Karpas-422 (cell line): ENCODE results near the gene DEFB119. TPM values are rescaled to one million over a fixed set of nuclear protein-coding genes. Genes with fewer than 3 reads are reported as not detected.

ENCODE experiments used
- DNase-seq: peaks from one replicate; pipeline ENCODE4 v3.0.0-alpha.2; 2015
- H2AFZ ChIP-seq: fragments of 200-600 bp; sonication (generic); 2 replicates; pipeline ENCODE4 v1.6.1; 2014; ENCODE audit warnings: antibody characterized with exemption, low read length, mixed read lengths
- H3K27ac ChIP-seq: fragments of 200-600 bp; sonication (generic); 2 replicates; pipeline ENCODE4 v1.5.1; 2014; ENCODE audit warnings: mild to moderate bottlenecking, low read length, moderate library complexity
- H3K27me3 ChIP-seq: fragments of 200-600 bp; sonication (generic); 2 replicates; pipeline ENCODE4 v1.6.1; 2014; ENCODE audit warnings: low read length, mixed read lengths
- H3K36me3 ChIP-seq: fragments of 200-600 bp; sonication (generic); 2 replicates; pipeline ENCODE4 v1.6.1; 2014; ENCODE audit warnings: low read length, mixed read lengths; ENCODE audit not compliant: insufficient read depth
- H3K4me1 ChIP-seq: fragments of 200-600 bp; sonication (generic); 2 replicates; pipeline ENCODE4 v1.6.1; 2014; ENCODE audit warnings: mild to moderate bottlenecking, low read length, mixed read lengths
- H3K4me2 ChIP-seq: fragments of 200-600 bp; sonication (generic); 2 replicates; pipeline ENCODE4 v1.6.1; 2014; ENCODE audit warnings: low read length, low read depth, mild to moderate bottlenecking; ENCODE audit not compliant: poor library complexity, severe bottlenecking
- H3K4me3 ChIP-seq: fragments of 200-600 bp; sonication (generic); 2 replicates; pipeline ENCODE4 v1.5.1; 2014; ENCODE audit warnings: mild to moderate bottlenecking, antibody characterized with exemption, low read length, mixed read lengths
- H3K79me2 ChIP-seq: fragments of 200-600 bp; sonication (generic); 2 replicates; pipeline ENCODE4 v1.6.1; 2014; ENCODE audit warnings: mild to moderate bottlenecking, low read length, mixed read lengths
- H3K9ac ChIP-seq: fragments of 200-600 bp; sonication (generic); 2 replicates; pipeline ENCODE4 v1.6.0; 2014; ENCODE audit warnings: low read length
- H3K9me2 ChIP-seq: fragments of 200-600 bp; sonication (generic), shearing (Covaris generic); replicated peaks from 2 replicates; pipeline ENCODE4 v1.6.0; 2014; ENCODE audit warnings: mild to moderate bottlenecking, low read length, moderate library complexity; ENCODE audit not compliant: insufficient read depth
- H3K9me3 ChIP-seq: fragments of 300-700, 200-600 bp; sonication (generic); 2 replicates; pipeline ENCODE4 v1.6.1; 2014; ENCODE audit warnings: low read length, mixed read lengths
- H4K20me1 ChIP-seq: fragments of 200-600 bp; sonication (generic); 2 replicates; pipeline ENCODE4 v1.6.1; 2014; ENCODE audit warnings: mild to moderate bottlenecking, antibody characterized with exemption, low read length, low read depth; ENCODE audit not compliant: insufficient read depth
- small RNA-seq: library from RNA; depleted of rRNA; stranded (forward); fragments of <200 nt; gene quantifications from one replicate; pipeline ENCODE3, GENCODE V24; 2014
- total RNA-seq: library from RNA; depleted of rRNA; stranded (reverse); fragments of >200 nt; shearing (Covaris generic); gene quantifications from 2 replicates; pipeline ENCODE4 v1.2.3, GENCODE V29; 2014; ENCODE audit warnings: low replicate concordance; rRNA removed

Gene DEFB119
- total RNA-seq, 1 experiment from 2014 or later: not detected

DNA sequence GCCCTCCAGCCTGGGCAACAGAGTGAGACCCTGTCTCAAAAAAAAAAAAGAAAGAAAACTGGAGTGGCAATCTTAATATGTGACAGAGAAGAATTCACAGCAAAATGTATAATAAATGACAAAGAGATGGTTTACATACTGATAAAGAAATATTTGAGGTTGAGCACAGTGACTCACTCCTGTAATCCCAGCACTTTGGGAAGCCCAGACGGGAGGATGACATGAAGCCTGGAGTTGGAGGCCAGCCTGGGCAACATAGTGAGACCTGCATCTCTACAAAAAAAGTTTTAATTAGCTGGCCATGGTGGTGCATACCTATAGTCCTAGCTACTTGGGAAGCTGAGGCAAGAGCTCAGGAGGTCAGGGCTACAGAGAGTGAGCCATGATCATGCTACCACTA lies 34.4 kb downstream of the DEFB119 start:
- Histone ChIP-seq H2AFZ (no peak overlapping the region), H3K4me2 (no peak overlapping the region), H3K36me3 (no peaks in the 10 kb centered on the region), H3K79me2 (no peaks in the 10 kb centered on the region), H3K27me3 (no peaks in the 10 kb centered on the region), H3K4me3 (no peak overlapping the region), H4K20me1 (no peaks in the 10 kb centered on the region), H3K27ac (no peak overlapping the region), H3K4me1 (no peaks in the 10 kb centered on the region), H3K9me2 (no peaks in the 10 kb centered on the region), H3K9ac (no peak overlapping the region), H3K9me3 (no peaks in the 10 kb centered on the region)
- DNase-seq: no peak

DNA sequence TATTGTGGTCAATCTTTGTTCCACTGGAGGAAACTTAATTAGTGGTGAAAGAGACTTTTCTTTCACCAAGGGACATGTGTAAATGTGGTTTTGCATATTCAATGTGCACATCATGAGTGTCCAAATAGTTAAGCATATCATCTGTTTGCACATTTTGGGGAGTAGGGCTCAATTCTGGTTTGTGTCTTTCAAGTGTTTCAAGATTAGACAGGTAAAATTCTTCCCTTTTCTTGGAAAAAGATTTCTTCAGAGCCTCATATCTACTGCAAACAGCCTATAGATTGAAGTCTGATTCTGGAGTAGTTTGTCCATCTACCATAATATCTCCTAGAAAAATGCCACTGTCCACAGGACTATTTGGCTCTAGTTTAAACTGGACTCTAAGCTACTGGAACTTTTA lies 48.9 kb downstream of the DEFB119 start:
- H3K27me3 ChIP-seq: no peaks in the 10 kb centered on the region
- no peak overlapping the region for H3K4me2 ChIP-seq
- no peak overlapping the region for H2AFZ ChIP-seq
- H3K9ac ChIP-seq: no peak overlapping the region
- no peak overlapping the region for H3K27ac ChIP-seq
- H3K9me3 ChIP-seq: no peaks in the 10 kb centered on the region
- no peaks in the 10 kb centered on the region for H3K79me2 ChIP-seq
- no peaks in the 10 kb centered on the region for H3K36me3 ChIP-seq
- H3K4me3 ChIP-seq: no peak overlapping the region
- no peaks in the 10 kb centered on the region for H4K20me1 ChIP-seq
- H3K4me1 ChIP-seq: no peaks in the 10 kb centered on the region
- no peaks in the 10 kb centered on the region for H3K9me2 ChIP-seq
- no peak for DNase-seq

DNA sequence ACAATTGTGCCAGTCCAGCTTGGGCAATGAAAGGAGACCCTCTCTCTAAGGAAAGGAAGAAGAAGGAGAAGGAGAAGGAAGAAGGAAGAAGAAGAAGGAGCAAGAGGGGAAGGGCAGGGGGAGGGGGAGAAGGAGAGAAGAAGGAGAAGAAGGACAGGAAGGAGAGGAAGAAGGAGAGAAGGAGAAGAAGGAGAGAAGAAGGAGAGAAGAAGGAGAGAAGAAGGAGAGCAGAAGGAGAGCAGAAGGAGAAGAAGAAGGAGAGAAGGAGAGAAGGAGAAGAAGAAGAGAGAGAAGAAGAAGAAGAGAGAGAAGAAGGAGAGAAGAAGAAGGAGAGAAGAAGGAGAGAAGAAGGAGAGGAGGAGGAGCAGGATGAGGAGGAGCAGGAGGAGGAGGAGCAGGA lies 59.5 kb downstream of the DEFB119 start:
- Histone ChIP-seq H4K20me1 (no peaks in the 10 kb centered on the region), H3K4me1 (no peaks in the 10 kb centered on the region), H3K36me3 (no peaks in the 10 kb centered on the region), H3K9me3 (no peaks in the 10 kb centered on the region), H3K79me2 (no peaks in the 10 kb centered on the region), H3K9me2 (no peaks in the 10 kb centered on the region), H3K4me3 (no peak overlapping the region), H3K27me3 (no peaks in the 10 kb centered on the region), H3K4me2 (no peak overlapping the region), H2AFZ (no peak overlapping the region), H3K27ac (no peak overlapping the region), H3K9ac (no peak overlapping the region)
- no peak for DNase-seq

Small RNAs within 50 kb of the gene (small RNA-seq; reads per million reads assigned to genes)
- gene DEFB117 (not detected), gene RF00561 (not detected), gene RNA5SP480 (not detected)

Other genes with a start within 250 kb of the DEFB119 start
- gene DEFB115, start 132.9 kb downstream of the DEFB119 start, total RNA-seq: not detected in 2 replicates
- not detected in 2 replicates for gene DEFB116, start 82.0 kb downstream of the DEFB119 start, total RNA-seq
- gene DEFB118, start 22.0 kb downstream of the DEFB119 start, total RNA-seq: not detected in 2 replicates
- gene DEFB121, start 15.6 kb upstream of the DEFB119 start, total RNA-seq: not detected in 2 replicates
- gene DEFB123, start 50.0 kb upstream of the DEFB119 start, total RNA-seq: not detected in 2 replicates
- gene DEFB124, start 84.5 kb upstream of the DEFB119 start, total RNA-seq: not detected in 2 replicates
- gene REM1, start 84.7 kb upstream of the DEFB119 start, total RNA-seq: not detected in 2 replicates
- 54.4 and 69.6 TPM in 2 replicates for gene HM13, start 123.9 kb upstream of the DEFB119 start, total RNA-seq
- gene ID1, start 214.7 kb upstream of the DEFB119 start, total RNA-seq: 5.0 TPM in 1 of 2 replicates, not detected in the other
- not detected in 2 replicates for gene COX4I2, start 247.3 kb upstream of the DEFB119 start, total RNA-seq